Urinary bladder (tissue), 4 donors: Measurements from ENCODE around the gene TUBG1. TPM values are rescaled to one million over a fixed set of nuclear protein-coding genes. Genes with fewer than 3 reads are reported as not detected.
A peak's percentile ranks its signal among the peaks of the same experiment; 100 is the strongest.

Experiments used
- DNase-seq: peaks from one replicate; pipeline ENCODE4 v3.0.0-alpha.2; 2015; ENCODE audit errors: extremely low spot score
- H3K27ac ChIP-seq: one replicate; pipeline ENCODE4 v1.5.1; 2013; ENCODE audit warnings: low read depth, mild to moderate bottlenecking, moderate library complexity
- H3K36me3 ChIP-seq: one replicate; pipeline ENCODE4 v1.6.1; 2013; ENCODE audit warnings: mild to moderate bottlenecking, moderate library complexity; ENCODE audit not compliant: insufficient read depth
- H3K4me1 ChIP-seq: one replicate; pipeline ENCODE4 v1.6.1; 2013; ENCODE audit warnings: mild to moderate bottlenecking, moderate library complexity; ENCODE audit not compliant: insufficient read depth
- H3K4me3 ChIP-seq: one replicate; pipeline ENCODE4 v1.5.1; 2013; ENCODE audit warnings: low read depth, low read length
- WGBS: extraction: QIAGEN DNeasy Blood & Tissue Kit; methylation state at CpG from one replicate; pipeline ENCODE4 v1.1.7; 2013; 5-methylcytosine and 5-hydroxymethylcytosine counted together
- polyA plus RNA-seq: library from polyadenylated mRNA; stranded (reverse); fragments of 200-250 nt; gene quantifications from one replicate; pipeline ENCODE4 v1.2.3, GENCODE V29; 2013
- total RNA-seq: library from RNA; depleted of rRNA; stranded (reverse); fragments of >200 nt; gene quantifications from one replicate; pipeline ENCODE4 v1.2.3, GENCODE V29; 2014
- donor health status: healthy with polysubstance abuse.
- donor health status: healthy.

The TUBG1 gene
- total RNA-seq (15.2 TPM), polyA plus RNA-seq (42.9 TPM)

DNA sequence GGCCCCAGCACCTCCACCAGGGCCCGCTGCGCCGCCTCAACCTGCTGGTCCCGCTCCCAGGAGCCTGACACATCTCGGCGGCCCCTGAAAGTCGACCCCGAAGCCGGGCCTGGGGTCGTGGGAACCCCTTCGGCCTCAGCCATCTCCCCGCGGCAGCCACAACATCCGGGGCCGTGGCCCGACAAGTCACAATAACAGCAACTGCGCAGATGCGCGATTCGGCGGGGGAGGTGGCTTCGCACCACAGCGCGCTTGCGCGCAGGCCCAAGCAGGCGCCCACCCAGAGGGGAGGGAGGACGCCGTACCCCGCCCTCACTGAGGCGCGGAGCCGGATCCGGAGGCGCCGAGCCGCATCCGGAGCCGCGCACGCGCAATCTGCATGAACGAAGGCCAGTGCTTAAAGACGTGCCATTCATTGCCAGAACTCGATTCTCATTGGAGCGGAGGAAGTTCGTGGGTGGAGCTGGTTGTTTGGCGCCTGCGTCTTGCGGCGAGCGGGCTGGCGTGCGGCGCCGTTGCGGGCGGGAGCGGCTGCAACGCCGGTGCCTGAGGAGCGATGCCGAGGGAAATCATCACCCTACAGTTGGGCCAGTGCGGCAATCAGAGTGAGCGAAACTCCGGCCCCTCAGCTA is at the start of gene TUBG1, which contains the start of gene RETREG3:
Gene TUBG1 (plus strand): TSS at position 502 of the 632 bp plus-strand sequence. CDS start 55 bp downstream, at position 557.
Gene RETREG3 (minus strand): TSS at position 193 of the 632 bp plus-strand sequence. CDS start 50 bp downstream, at position 143.
- H3K4me1 ChIP-seq: no peaks in the 10 kb centered on the region
- peak within 1 kb of the TSS; percentile 61 for H3K4me3 ChIP-seq
- WGBS: under 1% methylated on average over 66 of the region's 66 CpGs
- H3K27ac ChIP-seq: peak within 1 kb of the TSS; percentile 88
- DNase-seq: peak; percentile 96
- no peaks in the 10 kb centered on the region for H3K36me3 ChIP-seq

DNA sequence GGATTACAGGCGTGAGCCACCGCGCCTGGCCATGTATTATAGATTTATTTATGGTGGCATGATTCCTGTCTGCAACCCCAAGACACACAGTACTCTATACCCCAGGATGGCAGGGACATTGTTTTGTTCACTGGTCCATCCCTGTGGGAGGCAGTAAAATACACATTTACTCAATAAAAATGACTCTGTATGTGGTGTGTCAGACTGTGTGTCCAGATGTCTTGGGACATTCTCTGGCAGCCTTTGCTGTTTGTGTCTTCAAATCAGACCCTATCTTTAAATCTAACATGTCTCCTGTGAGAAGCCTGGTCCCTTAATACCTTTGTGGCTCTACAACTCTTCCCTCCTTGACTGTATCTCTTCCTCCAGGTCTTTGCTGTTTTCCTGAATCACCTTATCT is 49.2 kb upstream of the TUBG1 start:
- DNase-seq: no peak
- H3K36me3 ChIP-seq: no peaks in the 10 kb centered on the region
- H3K4me3 ChIP-seq: no peak overlapping the region
- peaks cover 2% of the 10 kb centered on the region for H3K4me1 ChIP-seq
- WGBS: 75% methylated on average over 3 of the region's 3 CpGs
- no peak overlapping the region for H3K27ac ChIP-seq

DNA sequence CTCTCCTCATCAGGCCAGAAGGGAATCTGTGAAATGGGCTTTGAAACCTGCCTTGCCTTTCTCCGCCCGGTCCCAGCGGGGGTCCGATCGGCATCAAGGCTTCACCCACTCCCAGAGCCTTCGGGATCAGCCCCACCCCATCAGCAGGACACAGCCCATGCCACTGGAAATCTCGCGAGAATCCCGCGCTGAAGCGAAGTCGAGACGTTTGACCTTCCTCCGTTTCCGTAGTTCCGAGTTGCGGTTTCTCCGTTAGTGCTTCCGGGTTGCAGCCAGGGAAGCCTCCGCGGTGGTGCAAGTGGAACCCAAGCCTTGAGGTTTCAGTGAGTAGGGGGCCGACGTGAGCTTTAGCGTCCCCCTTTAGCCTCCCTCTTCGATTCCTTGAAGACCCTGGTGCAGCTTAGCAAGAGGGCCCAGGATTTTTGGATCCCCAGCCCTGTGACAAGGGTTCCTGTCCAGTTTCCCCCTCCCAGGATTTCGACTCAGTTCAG is 47.5 kb upstream of the TUBG1 start, which contains the start of gene COASY:
Gene COASY (plus strand): TSS at position 252 of the 491 bp plus-strand sequence. CDS start 475 bp downstream, outside the sequence.
- H3K27ac ChIP-seq: peak within 1 kb of the TSS; percentile 71
- H3K36me3 ChIP-seq: no peaks in the 10 kb centered on the region
- peaks cover 2% of the 10 kb centered on the region for H3K4me1 ChIP-seq
- H3K4me3 ChIP-seq: peak within 1 kb of the TSS; percentile 81
- DNase-seq: peak; percentile 95
- under 1% methylated on average over 26 of the region's 26 CpGs for WGBS

DNA sequence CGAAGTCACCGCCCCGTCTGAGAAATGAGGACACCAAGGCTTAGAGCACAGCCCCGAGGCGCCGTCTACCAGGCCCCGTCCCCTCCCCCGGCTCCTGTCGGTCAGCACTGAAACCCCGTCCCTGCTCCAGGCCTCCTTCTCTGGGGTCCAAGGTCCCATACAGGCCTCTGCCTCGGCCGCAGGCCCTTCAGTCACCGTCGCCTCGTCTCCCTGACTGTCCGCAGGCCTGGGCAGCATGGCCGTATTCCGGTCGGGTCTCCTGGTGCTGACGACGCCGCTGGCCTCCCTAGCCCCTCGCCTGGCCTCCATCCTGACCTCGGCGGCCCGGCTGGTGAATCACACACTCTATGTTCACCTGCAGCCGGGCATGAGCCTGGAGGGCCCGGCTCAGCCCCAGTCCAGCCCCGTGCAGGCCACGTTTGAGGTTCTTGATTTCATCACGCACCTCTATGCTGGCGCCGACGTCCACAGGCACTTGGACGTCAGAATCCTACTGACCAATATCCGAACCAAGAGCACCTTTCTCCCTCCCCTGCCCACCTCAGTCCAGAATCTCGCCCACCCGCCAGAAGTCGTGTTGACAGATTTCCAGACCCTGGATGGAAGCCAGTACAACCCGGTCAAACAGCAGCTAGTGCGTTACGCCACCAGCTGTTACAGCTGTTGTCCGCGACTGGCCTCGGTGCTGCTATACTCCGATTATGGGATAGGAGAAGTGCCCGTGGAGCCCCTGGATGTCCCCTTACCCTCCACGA is 46.9 kb upstream of the TUBG1 start:
- no peak for DNase-seq
- Histone ChIP-seq H3K4me1 (peaks cover 2% of the 10 kb centered on the region), H3K4me3 (peak overlapping the region; percentile 81), H3K27ac (peak overlapping the region; percentile 71), H3K36me3 (no peaks in the 10 kb centered on the region)
- 9% methylated on average over 48 of the region's 48 CpGs for WGBS

DNA sequence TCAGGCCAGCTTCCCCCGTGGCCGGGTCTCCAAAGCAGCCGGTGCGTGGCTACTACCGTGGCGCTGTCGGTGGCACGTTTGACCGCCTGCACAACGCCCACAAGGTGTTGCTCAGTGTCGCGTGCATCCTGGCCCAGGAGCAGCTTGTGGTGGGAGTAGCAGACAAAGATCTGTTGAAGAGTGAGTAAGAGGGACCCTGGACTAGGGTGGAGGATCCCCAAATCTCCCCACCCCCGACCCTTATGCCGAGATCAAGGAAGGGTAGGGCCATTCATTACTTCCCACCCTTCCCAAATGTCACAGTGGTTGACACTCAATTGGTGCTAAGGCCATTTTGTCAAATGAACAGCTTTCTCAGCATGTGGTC is 46.4 kb upstream of the TUBG1 start:
- DNase-seq: no peak
- Histone ChIP-seq H3K36me3 (no peaks in the 10 kb centered on the region), H3K4me3 (peak overlapping the region; percentile 81), H3K27ac (no peak overlapping the region), H3K4me1 (peaks cover 2% of the 10 kb centered on the region)
- 81% methylated on average over 14 of the region's 14 CpGs for whole genome bisulfite sequencing

DNA sequence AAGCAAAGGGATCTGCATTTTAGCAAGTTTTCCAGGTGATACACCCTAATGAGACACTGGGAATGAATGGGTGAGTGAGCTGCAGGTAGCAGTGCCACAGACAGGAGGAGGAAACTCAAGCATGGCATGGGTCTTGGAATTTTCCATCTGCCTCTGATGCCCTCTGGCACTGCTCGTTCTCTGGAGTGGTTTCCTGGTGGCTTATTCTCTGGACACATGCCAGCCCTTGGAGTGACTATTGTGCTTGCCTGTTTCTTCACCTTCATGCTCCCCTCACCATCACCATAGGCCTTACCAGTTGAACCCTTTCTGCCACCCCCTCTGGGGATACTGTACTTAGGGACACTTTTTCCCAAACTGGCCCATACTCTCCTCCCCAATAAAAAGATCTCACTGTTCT is 45.9 kb upstream of the TUBG1 start:
- Histone ChIP-seq H3K36me3 (no peaks in the 10 kb centered on the region), H3K4me3 (no peak overlapping the region), H3K4me1 (peaks cover 2% of the 10 kb centered on the region), H3K27ac (no peak overlapping the region)
- 23% methylated on average over 1 of the region's 1 CpG for WGBS
- no peak for DNase-seq

DNA sequence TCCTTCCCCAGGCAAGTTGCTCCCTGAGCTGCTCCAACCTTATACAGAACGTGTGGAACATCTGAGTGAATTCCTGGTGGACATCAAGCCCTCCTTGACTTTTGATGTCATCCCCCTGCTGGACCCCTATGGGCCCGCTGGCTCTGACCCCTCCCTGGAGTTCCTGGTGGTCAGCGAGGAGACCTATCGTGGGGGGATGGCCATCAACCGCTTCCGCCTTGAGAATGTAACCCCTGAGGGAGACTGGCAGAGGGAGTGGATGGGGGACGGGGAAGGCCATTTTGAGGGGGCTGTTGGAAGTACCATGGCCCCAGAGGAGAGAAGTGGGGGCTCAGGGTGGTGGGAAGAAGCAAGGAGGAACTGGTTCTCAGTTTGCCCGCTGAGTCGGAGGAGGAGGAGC is 45.5 kb upstream of the TUBG1 start:
- WGBS: 83% methylated on average over 9 of the region's 9 CpGs
- H3K4me1 ChIP-seq: peaks cover 2% of the 10 kb centered on the region
- DNase-seq: no peak
- no peak overlapping the region for H3K4me3 ChIP-seq
- no peak overlapping the region for H3K27ac ChIP-seq
- H3K36me3 ChIP-seq: no peaks in the 10 kb centered on the region

DNA sequence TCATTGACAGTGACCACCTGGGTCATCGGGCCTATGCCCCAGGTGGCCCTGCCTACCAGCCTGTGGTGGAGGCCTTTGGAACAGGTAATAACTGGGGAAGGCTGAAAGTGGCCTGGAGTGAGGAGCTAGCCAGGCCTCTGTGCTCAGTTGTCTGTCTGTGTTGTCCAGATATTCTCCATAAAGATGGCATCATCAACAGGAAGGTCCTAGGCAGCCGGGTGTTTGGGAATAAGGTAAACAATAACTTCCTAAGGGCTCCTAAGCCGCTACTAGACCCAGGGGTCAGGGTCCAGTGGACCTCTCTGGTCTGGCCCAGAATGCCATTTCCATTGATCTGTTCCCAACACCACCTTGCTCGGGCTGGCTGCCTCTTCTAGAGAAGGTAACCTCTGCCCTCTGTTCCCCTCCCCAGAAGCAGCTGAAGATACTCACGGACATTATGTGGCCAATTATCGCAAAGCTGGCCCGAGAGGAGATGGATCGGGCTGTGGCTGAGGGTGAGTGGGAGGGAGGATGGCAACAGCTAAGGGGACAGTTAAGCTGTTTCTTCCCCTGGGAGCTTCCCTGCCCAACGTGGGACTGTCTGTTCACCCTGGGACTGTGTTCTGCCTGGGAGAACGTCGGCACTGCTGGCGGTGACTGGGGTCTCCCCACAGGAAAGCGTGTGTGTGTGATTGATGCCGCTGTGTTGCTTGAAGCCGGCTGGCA is 44.5 kb upstream of the TUBG1 start:
- H3K4me3 ChIP-seq: no peak overlapping the region
- H3K27ac ChIP-seq: no peak overlapping the region
- DNase-seq: no peak
- WGBS: 87% methylated on average over 15 of the region's 15 CpGs
- peaks cover 2% of the 10 kb centered on the region for H3K4me1 ChIP-seq
- no peaks in the 10 kb centered on the region for H3K36me3 ChIP-seq

DNA sequence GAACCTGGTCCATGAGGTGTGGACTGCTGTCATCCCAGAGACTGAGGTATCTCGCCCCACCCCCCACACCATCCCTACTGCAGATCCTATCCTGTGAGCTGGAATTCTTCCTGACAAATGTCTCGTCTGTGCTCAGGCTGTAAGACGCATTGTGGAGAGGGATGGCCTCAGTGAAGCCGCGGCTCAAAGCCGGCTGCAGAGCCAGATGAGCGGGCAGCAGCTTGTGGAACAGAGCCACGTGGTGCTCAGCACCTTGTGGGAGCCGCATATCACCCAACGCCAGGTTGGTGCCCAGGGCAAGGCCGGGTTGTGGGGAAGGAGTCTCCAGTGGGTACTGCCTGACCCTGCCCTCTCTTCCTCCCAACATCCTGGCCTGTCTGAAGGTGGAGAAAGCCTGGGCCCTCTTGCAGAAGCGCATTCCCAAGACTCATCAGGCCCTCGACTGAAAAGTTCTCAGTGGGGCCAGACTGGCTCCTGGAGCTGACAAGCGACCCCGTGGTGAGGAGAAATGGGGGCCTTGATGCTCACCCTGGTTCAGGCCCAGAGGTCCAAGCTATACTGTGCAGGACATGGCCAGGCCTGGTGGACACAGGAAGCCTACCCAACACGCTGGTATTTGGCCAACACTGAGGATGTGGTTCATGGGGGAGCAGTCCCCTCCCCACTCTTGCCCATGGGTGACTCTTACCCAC is 43.8 kb upstream of the TUBG1 start:
- H3K4me3 ChIP-seq: no peak overlapping the region
- 91% methylated on average over 16 of the region's 16 CpGs for WGBS
- H3K36me3 ChIP-seq: no peaks in the 10 kb centered on the region
- H3K4me1 ChIP-seq: peaks cover 2% of the 10 kb centered on the region
- DNase-seq: no peak
- H3K27ac ChIP-seq: no peak overlapping the region

DNA sequence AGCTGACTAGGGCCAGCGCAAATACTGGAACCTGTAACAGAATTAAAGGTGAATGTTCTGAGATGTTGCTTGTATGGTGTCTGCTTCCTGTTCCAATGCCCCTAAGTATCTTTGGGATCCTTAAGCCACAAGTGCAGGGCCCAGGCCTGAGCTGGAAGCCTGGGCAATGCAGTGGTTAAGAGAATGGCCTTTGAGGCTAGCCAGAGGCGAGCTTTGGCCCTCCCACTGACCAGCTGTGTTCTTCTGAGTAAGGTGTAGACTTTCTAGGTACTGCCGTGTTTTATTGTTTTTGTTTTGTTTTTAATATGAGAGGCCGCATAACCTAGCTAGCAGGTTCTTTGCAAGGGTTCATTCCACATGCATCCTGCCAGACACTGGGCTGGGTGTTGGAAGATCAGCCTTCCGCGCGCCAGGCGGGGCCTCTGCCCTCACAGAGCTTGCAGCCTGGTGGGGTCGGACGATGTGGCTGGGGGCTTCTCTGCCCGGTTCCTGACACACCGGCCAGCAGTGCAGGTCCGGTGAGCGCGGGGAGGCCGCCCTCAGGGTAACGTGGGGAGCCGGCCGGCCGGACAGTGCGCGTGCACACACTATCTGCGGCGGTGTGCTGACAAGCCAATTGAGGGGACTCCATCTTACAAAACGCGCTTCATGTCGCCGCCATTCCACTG is 43.1 kb upstream of the TUBG1 start:
- H3K27ac ChIP-seq: no peak overlapping the region
- H3K4me1 ChIP-seq: peaks cover 2% of the 10 kb centered on the region
- H3K36me3 ChIP-seq: peaks cover under 1% of the 10 kb centered on the region
- DNase-seq: no peak
- WGBS: 24% methylated on average over 28 of the region's 28 CpGs
- peak overlapping the region; percentile 70 for H3K4me3 ChIP-seq

DNA sequence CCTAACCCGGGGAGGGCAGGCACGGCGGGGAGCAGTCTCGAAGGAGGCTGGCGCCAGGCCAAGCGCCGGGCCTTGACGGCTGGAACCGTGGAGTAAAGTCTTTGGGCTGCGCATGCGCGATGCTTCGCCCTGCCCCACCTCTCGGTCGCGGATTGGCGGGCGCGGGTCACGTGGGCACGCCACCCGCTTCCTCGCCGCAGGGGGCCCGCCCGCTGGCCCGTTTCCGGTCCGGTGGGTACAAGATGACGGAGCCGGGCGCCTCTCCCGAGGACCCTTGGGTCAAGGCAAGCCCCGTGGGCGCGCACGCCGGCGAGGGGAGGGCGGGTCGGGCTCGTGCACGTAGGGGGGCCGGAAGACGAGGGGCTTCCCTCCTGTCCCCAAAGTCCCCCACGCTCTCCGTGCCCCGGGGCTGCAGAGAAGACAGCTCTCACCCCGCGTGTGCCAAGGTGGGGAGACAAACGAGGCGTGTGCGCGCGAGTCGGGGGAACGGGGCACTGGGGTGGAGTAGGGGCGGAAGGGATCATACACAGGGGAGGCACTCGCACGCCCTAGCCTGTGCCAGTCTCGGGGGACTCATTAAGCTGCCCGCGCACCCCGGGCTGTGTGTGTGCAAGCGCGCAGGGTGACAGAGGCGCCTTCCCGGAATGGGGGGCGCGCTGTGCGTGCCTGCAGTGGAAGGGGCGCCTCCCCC is 42.5 kb upstream of the TUBG1 start, which contains the start of gene MLX:
Gene MLX (plus strand): TSS at position 218 of the 691 bp plus-strand sequence. CDS start 25 bp downstream, at position 243.
- H3K27ac ChIP-seq: peak within 1 kb of the TSS; percentile 76
- H3K4me1 ChIP-seq: peaks cover 2% of the 10 kb centered on the region
- peak; percentile 69 for DNase-seq
- peaks cover 2% of the 10 kb centered on the region for H3K36me3 ChIP-seq
- under 1% methylated on average over 72 of the region's 72 CpGs for WGBS
- H3K4me3 ChIP-seq: peak within 1 kb of the TSS; percentile 70
